OCI-LY1 (cell line): ENCODE measurements around the gene NCKIPSD.

ENCODE experiments used
- CTCF ChIP-seq: fragments of 200-600 bp; sonication (generic), shearing (Covaris generic); IDR thresholded peaks from 2 replicates; pipeline ENCODE4 v1.5.1; 2017; ENCODE audit warnings: mild to moderate bottlenecking, antibody characterized with exemption, low read length, moderate library complexity, mixed read lengths
- EZH2 ChIP-seq: fragments of 200-600 bp; sonication (generic), shearing (Covaris generic); IDR thresholded peaks from 2 replicates; pipeline ENCODE4 v1.8.0; 2017; ENCODE audit warnings: borderline replicate concordance, mixed run types, mild to moderate bottlenecking, antibody characterized with exemption, low read length, moderate library complexity, mixed read lengths

GRCh38 chr3:48698891-48699290 lies 13.2 kb upstream of the NCKIPSD start:
- TF ChIP-seq CTCF (no peak), EZH2 (no peak)
